ENCODE results near the gene TMEM114. TPM values are rescaled to one million over a fixed set of nuclear protein-coding genes. Genes with fewer than 3 reads are reported as not detected.

The TMEM114 gene
- total RNA-seq, 1 donor, result not detected

DNA sequence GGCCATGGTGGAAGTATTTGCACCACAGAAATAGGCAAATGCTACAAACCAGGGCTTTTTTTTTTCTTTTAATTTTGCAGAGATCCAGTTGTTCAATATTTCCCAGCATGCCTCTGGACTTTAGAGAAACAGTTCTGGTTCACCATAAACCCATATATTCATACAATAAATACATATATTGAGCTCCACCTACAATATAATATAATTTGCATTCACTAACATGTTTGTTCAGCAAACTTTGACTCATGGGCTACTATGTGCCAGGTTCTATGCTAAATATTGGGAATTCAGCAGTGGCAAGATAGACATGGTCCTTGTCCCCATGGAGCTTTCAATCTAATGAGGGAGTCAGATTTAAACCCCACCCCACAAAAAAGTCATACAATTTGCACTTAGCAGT is 3.2 kb downstream of the TMEM114 start:
- DNase-seq (ENCODE audit: low read depth), result no peak
- no peak for TF ChIP-seq CTCF (IDR thresholded peaks at IDR 0.05; ENCODE audit: insufficient read depth, low read depth, low read length)
- H3K4me3 ChIP-seq (ENCODE audit: low read depth, low read length), result no peak overlapping the region

DNA sequence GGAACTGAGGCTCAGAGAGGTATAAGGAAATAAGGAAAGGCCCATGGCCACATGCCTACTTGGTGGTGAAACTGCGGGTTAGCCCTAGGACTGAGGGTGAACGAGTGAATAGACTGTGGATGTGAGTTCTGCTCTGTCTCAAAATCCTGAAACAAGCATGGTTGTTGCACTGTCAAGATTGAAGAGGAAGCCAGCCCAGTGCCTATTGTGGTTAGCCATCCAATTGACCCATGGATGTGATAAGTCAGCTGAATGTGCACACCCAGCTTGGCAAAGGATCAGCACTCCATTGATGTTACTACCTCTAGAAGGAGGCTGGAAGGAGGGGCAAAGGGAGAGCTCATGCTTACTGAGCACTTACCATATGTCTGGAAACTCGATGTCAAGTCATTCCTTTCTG is 4.5 kb downstream of the TMEM114 start:
- DNase-seq (ENCODE audit: low read depth), result no peak
- no peak for TF ChIP-seq CTCF (IDR thresholded peaks at IDR 0.05; ENCODE audit: insufficient read depth, low read depth, low read length)
- H3K4me3 ChIP-seq (ENCODE audit: low read depth, low read length), result no peak overlapping the region

GRCh38 chr16:8585041-8585440 is 5.3 kb downstream of the TMEM114 start:
- no peak for TF ChIP-seq CTCF (IDR thresholded peaks at IDR 0.05; ENCODE audit: insufficient read depth, low read depth, low read length)
- no peak for DNase-seq (ENCODE audit: low read depth)
- no peak overlapping the region for H3K4me3 ChIP-seq (ENCODE audit: low read depth, low read length)

DNA sequence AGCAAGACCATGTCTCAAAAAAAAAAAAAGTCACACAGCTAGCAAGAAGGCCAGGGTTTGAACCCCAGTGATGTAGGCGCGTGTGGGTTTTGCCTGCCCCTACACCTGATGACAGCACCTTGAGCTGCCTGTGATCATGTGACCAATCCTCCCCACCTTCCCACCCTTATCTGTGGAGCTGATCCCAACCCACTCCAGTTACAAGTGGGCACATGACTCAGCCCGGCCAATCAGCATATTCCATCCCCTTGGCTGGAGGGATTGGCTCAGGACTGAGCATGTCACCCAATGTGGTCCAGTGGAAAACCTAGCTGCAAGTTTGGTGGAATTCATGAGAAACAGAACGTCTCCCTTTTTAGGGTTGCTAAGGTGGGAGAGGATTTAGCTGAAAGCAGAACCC is 6.6 kb downstream of the TMEM114 start:
- DNase-seq (ENCODE audit: low read depth), result no peak
- TF ChIP-seq CTCF (IDR thresholded peaks at IDR 0.05; ENCODE audit: insufficient read depth, low read depth, low read length), result no peak
- H3K4me3 ChIP-seq (ENCODE audit: low read depth, low read length), result no peak overlapping the region

- DNase-seq (ENCODE audit: low read depth), result no peak
- no peak for TF ChIP-seq CTCF (IDR thresholded peaks at IDR 0.05; ENCODE audit: insufficient read depth, low read depth, low read length)
- H3K4me3 ChIP-seq (ENCODE audit: low read depth, low read length), result no peak overlapping the region
These were observed 7.1 kb downstream of the TMEM114 start for GRCh38 chr16:8583199-8583598.

GRCh38 chr16:8581831-8582580 is 8.3 kb downstream of the TMEM114 start:
- peak; percentile 5 for DNase-seq (ENCODE audit: low read depth)

More at GRCh38 chr16:8581831-8582580, 8.3 kb downstream of the TMEM114 start:
- no peak for TF ChIP-seq CTCF (IDR thresholded peaks at IDR 0.05; ENCODE audit: insufficient read depth, low read depth, low read length)
- H3K4me3 ChIP-seq (ENCODE audit: low read depth, low read length), result no peak overlapping the region

All from fibroblast of villous mesenchyme (primary cell).